GM19463 (cell line): Measurements from ENCODE around the gene R3HDM2.

Experiments used
- ATAC-seq: cut with Tn5 transposase; IDR thresholded peaks from one replicate; pipeline ENCODE4 v1.9.1; 2021; ENCODE audit warnings: mild to moderate bottlenecking, moderate library complexity; ENCODE audit not compliant: unreplicated experiment

Gene R3HDM2

GRCh38 chr12:57242691-57243454 lies 188.0 kb downstream of the R3HDM2 start:
- ATAC-seq: peak; percentile 29

GRCh38 chr12:57242329-57242690 lies 188.5 kb downstream of the R3HDM2 start:
- ATAC-seq: no peak

- ATAC-seq: no peak
Observed at GRCh38 chr12:57241402-57242310, 189.2 kb downstream of the R3HDM2 start.

- ATAC-seq: no peak
Observed at GRCh38 chr12:57240926-57241401, 189.9 kb downstream of the R3HDM2 start.

- no peak for ATAC-seq
Observed at GRCh38 chr12:57240066-57240921, 190.5 kb downstream of the R3HDM2 start.

- ATAC-seq: no peak
Observed at GRCh38 chr12:57239587-57240065, 191.2 kb downstream of the R3HDM2 start.

- ATAC-seq: peak; percentile 54
Observed at GRCh38 chr12:57238854-57239554, 191.8 kb downstream of the R3HDM2 start.

- ATAC-seq: no peak
Observed at GRCh38 chr12:57237932-57238853, 192.7 kb downstream of the R3HDM2 start.

GRCh38 chr12:57237596-57237931 lies 193.3 kb downstream of the R3HDM2 start:
- no peak for ATAC-seq

- no peak for ATAC-seq
Observed at GRCh38 chr12:57236925-57237595, 193.8 kb downstream of the R3HDM2 start.

GRCh38 chr12:57236201-57236924 lies 194.5 kb downstream of the R3HDM2 start:
- no peak for ATAC-seq

- no peak for ATAC-seq
Observed at GRCh38 chr12:57235728-57236131, 195.1 kb downstream of the R3HDM2 start.

GRCh38 chr12:57235017-57235727 lies 195.7 kb downstream of the R3HDM2 start:
- no peak for ATAC-seq

- ATAC-seq: no peak
Observed at GRCh38 chr12:57234571-57235016, 196.2 kb downstream of the R3HDM2 start.

GRCh38 chr12:57234233-57234570 lies 196.6 kb downstream of the R3HDM2 start:
- no peak for ATAC-seq

- ATAC-seq: no peak
Observed at GRCh38 chr12:57233357-57234232, 197.2 kb downstream of the R3HDM2 start.
